Spleen (tissue), 7 donors: ENCODE results near the gene LDLRAD4.

Source experiments
- CTCF ChIP-seq, 11 experiments: fragments of 200-600 bp in 7 of 11; fragments of 450-650 bp in 4 of 11; sonication (generic) in 4 of 11; IDR thresholded peaks in 8 of 11; conservative IDR thresholded peaks in 3 of 11; 1 replicate in 7 of 11; 2 replicates in 4 of 11; pipeline versions ENCODE4 v1.4.0 to v1.8.0; 2016 to 2021; ENCODE audit warnings: antibody characterized with exemption in 11 of 11, inconsistent platforms in 4 of 11, mild to moderate bottlenecking in 1 of 11
- POLR2A ChIP-seq, 3 donors: fragments of 450-650 bp; IDR thresholded peaks; one replicate each; pipeline ENCODE4 v1.5.1; 2017; ENCODE audit warnings: antibody characterized with exemption in 3 of 3, mild to moderate bottlenecking in 1 of 3
- POLR2AphosphoS5 ChIP-seq, 3 donors: sonication (generic); formaldehyde crosslinking; IDR thresholded peaks; one replicate each; pipeline ENCODE4 v1.5.1; 2017; ENCODE audit warnings: antibody characterized with exemption in 3 of 3
- donor health status: DM: no; HTN: no; CAD: no; lungs with moderate emphysema.
- donor health status: DM: no; HTN: no; CAD: no.
- donor health status: DM: no; HTN: no; CAD: no.

GRCh38 chr18:13481331-13481730 lies 262.8 kb downstream of the LDLRAD4 start:
- no peak for TF ChIP-seq CTCF (IDR thresholded peaks at IDR 0.05 in 8 of 11, conservative IDR thresholded peaks at IDR 0.05 in 3 of 11)
- TF ChIP-seq POLR2AphosphoS5 (IDR thresholded peaks at IDR 0.05): no peak
- no peak for TF ChIP-seq POLR2A (IDR thresholded peaks at IDR 0.05)
